ENCODE measurements around the gene SRRM3. TPM values are rescaled to one million over a fixed set of nuclear protein-coding genes. Genes with fewer than 3 reads are reported as not detected.
A peak's percentile ranks its signal among the peaks of the same experiment; 100 is the strongest.

Gene SRRM3
- polyA plus RNA-seq, 2 of the 4 experiments (the other 2 are of a cell fraction) = 2.4 to 7.0 TPM

DNA sequence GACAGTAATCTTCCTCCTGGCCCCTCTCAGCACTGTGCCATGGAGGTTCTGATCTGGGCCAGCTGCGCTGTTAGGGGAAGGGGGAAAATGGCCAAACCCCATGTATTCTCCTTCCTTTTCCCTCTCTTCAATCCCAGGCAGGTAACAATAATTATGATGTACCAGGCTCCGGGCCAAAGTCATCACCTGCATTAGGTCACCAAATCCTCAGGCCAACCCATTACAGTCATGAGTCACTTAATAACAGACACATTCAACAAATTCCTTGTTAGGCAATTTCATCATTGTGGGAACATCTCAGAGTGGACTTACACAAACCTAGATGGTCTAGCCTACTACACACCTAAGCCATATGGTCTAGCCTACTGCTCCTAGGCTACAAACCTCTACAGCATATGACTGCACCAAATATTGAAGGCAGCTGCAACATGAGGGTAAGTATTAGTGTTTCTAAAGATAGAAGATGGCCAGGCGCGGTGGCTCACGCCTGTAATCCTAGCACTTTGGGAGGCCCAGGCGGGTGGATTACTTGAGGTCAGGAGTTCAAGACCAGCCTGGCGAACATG lies 98.6 kb downstream of the SRRM3 start:
- ChIA-PET POLR2A (interaction anchor here (1.6 kb wide), 1 partner anchor 9 kb away, joined by 4 read pairs; no protein-coding TSS in a partner anchor), CTCF (interaction anchor here (27.1 to 32.9 kb wide), 2 partner anchors 7 to 12 kb away, joined by 764 read pairs; partner anchors contain the start of gene HSPB1)
- H3K4me2 ChIP-seq = peak overlapping the region; percentile 23; the same call in 2 of the 3 replicates
- ATAC-seq (peak in 1 of 2 experiments; percentile 2; a peak in 2 of 6 replicates), FAIRE-seq (no peak), DNase-seq (ENCODE audit: low read depth in 1 of 2, low spot score in 1 of 2) (peak in 1 of 2 experiments; percentile 91)
- H3K4me1 ChIP-seq = peaks cover 61% of the 10 kb centered on the region
- no peaks in the 10 kb centered on the region for H3K9me3 ChIP-seq
- H3K27ac ChIP-seq = peak overlapping the region; percentile 71 to 96
- no peak overlapping the region for H3K4me3 ChIP-seq
- 60% methylated on average over 7 of the region's 7 CpGs for WGBS (ENCODE audit: missing lambda C conversion rate)
- TF ChIP-seq REST (IDR thresholded peaks at IDR 0.05) = no peak
- TF ChIP-seq ZSCAN20 (CRISPR knock-in tag; IDR thresholded peaks at IDR 0.05) = no peak
- TF ChIP-seq KDM1A (IDR thresholded peaks at IDR 0.05; ENCODE audit: low read depth) = no peak
- TF ChIP-seq ZNF302 (CRISPR knock-in tag; IDR thresholded peaks at IDR 0.05) = no peak
- no peak for TF ChIP-seq NR3C1 (IDR thresholded peaks at IDR 0.05)
- peak; percentile 19; the same call in 1 of the 2 replicates for TF ChIP-seq FOSL2 (IDR thresholded peaks at IDR 0.05)
- TF ChIP-seq FOSL2 (CRISPR knock-in tag; IDR thresholded peaks at IDR 0.05) = peak; percentile 92
- TF ChIP-seq HOXB5 (CRISPR knock-in tag; IDR thresholded peaks at IDR 0.05) = no peak
- TF ChIP-seq, protein P1, sequence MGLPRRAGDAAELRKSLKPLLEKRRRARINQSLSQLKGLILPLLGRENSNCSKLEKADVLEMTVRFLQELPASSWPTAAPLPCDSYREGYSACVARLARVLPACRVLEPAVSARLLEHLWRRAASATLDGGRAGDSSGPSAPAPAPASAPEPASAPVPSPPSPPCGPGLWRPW (IDR thresholded peaks at IDR 0.05) = no peak
- no peak for TF ChIP-seq CBX8 (IDR thresholded peaks at IDR 0.05)
- TF ChIP-seq EP300 (IDR thresholded peaks at IDR 0.05) = 0 out of 5 replicates have a peak, but pooled peaks of 1 of the 2 experiments have one; percentile 26
- TF ChIP-seq EHMT2 (IDR thresholded peaks at IDR 0.05; ENCODE audit: low read depth) = no peak
- TF ChIP-seq ATOH8 (CRISPR knock-in tag; IDR thresholded peaks at IDR 0.05; ENCODE audit: low read depth) = no peak
- TF ChIP-seq HOXB13 (CRISPR knock-in tag; IDR thresholded peaks at IDR 0.05; ENCODE audit: low read depth) = no peak
- TF ChIP-seq JUNB (IDR thresholded peaks at IDR 0.05) = 0 out of 2 replicates have a peak, but pooled peaks have one; percentile 46
- TF ChIP-seq MAFK (IDR thresholded peaks at IDR 0.05; ENCODE audit: partially characterized antibody) = peak; percentile 39
- no peak for TF ChIP-seq CHD2 (IDR thresholded peaks at IDR 0.05; ENCODE audit: low read length, partially characterized antibody)
- TF ChIP-seq CBX2 (IDR thresholded peaks at IDR 0.05; ENCODE audit: borderline replicate concordance, low read depth) = no peak
- no peak for TF ChIP-seq SMC3 (IDR thresholded peaks at IDR 0.05)
- TF ChIP-seq MAZ (IDR thresholded peaks at IDR 0.05; ENCODE audit: borderline replicate concordance, low read depth, low read length) = no peak
- no peak for TF ChIP-seq KDM5A (IDR thresholded peaks at IDR 0.05)
- TF ChIP-seq RNF2 (IDR thresholded peaks at IDR 0.05; ENCODE audit: borderline replicate concordance, low read depth) = no peak
- TF ChIP-seq SREBF2 (IDR thresholded peaks at IDR 0.05) = no peak
- TF ChIP-seq EHF (CRISPR knock-in tag; IDR thresholded peaks at IDR 0.05) = no peak
- no peak for TF ChIP-seq NFE2L2 (conservative IDR thresholded peaks at IDR 0.05; ENCODE audit: low read length)
- TF ChIP-seq, protein P2, sequence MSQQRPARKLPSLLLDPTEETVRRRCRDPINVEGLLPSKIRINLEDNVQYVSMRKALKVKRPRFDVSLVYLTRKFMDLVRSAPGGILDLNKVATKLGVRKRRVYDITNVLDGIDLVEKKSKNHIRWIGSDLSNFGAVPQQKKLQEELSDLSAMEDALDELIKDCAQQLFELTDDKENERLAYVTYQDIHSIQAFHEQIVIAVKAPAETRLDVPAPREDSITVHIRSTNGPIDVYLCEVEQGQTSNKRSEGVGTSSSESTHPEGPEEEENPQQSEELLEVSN (IDR thresholded peaks at IDR 0.05; ENCODE audit: borderline replicate concordance, low read depth) = no peak
- peak; percentile 48 to 90; a peak in 3 of 4 replicates for TF ChIP-seq CEBPB (IDR thresholded peaks at IDR 0.05)
- TF ChIP-seq MAX (IDR thresholded peaks at IDR 0.05) = no peak
- TF ChIP-seq PHF8 (IDR thresholded peaks at IDR 0.05; ENCODE audit: borderline replicate concordance, low read depth) = no peak
- TF ChIP-seq TP53 (CRISPR knock-in tag; IDR thresholded peaks at IDR 0.05) = no peak
- TF ChIP-seq ELK1 (IDR thresholded peaks at IDR 0.05; ENCODE audit: low read depth, low read length) = no peak
- TF ChIP-seq, protein P3, sequence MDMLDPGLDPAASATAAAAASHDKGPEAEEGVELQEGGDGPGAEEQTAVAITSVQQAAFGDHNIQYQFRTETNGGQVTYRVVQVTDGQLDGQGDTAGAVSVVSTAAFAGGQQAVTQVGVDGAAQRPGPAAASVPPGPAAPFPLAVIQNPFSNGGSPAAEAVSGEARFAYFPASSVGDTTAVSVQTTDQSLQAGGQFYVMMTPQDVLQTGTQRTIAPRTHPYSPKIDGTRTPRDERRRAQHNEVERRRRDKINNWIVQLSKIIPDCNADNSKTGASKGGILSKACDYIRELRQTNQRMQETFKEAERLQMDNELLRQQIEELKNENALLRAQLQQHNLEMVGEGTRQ (IDR thresholded peaks at IDR 0.05) = no peak
- TF ChIP-seq BHLHE40 (IDR thresholded peaks at IDR 0.05; ENCODE audit: low read depth, low read length) = no peak
- no peak; the same call in 1 of the 2 replicates for TF ChIP-seq GATA3 (IDR thresholded peaks at IDR 0.05; ENCODE audit: borderline replicate concordance)
- TF ChIP-seq HEYL (CRISPR knock-in tag; IDR thresholded peaks at IDR 0.05) = no peak
- TF ChIP-seq HOXA7 (CRISPR knock-in tag; IDR thresholded peaks at IDR 0.05) = no peak
